DND-41 (cell line): ENCODE results near the gene CDH23.

Source experiments
- EZH2 ChIP-seq: IDR thresholded peaks from 3 replicates; pipeline ENCODE4 v1.6.1; 2012; ENCODE audit warnings: borderline replicate concordance, low read depth, mild to moderate bottlenecking, moderate library complexity, low read length, inconsistent platforms; ENCODE audit not compliant: severe bottlenecking
- TF ChIP-seq, protein P1 (sequence below): IDR thresholded peaks from 2 replicates; pipeline ENCODE4 v1.5.1; 2012; ENCODE audit warnings: borderline replicate concordance, low read length, moderate library complexity, mild to moderate bottlenecking; ENCODE audit not compliant: poor library complexity, severe bottlenecking; ENCODE audit errors: extremely low read depth

DNA sequence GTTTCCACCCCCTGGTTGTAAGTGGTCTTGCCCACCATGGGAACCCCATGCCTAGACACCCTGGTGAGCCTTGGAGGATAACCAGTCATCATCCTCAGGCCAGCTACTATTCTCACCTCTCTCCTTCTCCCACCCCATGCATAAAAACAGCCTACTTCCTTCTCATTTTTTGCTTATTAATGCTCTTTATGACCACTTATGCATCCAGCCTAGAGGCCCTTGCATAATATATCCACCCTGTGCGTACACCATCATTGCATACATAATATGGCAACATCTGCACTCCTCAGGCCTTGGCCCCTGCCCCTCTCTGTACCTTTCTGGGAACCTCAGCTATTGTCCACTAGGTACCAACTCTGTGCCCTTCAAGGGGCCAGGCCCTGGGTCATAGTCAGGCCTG, 91.0 kb downstream of the CDH23 start:
- TF ChIP-seq, protein P1, sequence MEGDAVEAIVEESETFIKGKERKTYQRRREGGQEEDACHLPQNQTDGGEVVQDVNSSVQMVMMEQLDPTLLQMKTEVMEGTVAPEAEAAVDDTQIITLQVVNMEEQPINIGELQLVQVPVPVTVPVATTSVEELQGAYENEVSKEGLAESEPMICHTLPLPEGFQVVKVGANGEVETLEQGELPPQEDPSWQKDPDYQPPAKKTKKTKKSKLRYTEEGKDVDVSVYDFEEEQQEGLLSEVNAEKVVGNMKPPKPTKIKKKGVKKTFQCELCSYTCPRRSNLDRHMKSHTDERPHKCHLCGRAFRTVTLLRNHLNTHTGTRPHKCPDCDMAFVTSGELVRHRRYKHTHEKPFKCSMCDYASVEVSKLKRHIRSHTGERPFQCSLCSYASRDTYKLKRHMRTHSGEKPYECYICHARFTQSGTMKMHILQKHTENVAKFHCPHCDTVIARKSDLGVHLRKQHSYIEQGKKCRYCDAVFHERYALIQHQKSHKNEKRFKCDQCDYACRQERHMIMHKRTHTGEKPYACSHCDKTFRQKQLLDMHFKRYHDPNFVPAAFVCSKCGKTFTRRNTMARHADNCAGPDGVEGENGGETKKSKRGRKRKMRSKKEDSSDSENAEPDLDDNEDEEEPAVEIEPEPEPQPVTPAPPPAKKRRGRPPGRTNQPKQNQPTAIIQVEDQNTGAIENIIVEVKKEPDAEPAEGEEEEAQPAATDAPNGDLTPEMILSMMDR: no peak
- no peak for TF ChIP-seq EZH2
